Measurements from ENCODE around the gene CCDC85C.

Gene CCDC85C

GRCh38 chr14:99636487-99636886, 32.5 kb upstream of the CCDC85C start:
- no peak for DNase-seq (ENCODE audit: extremely low read depth, low read depth)
- no peak for TF ChIP-seq CTCF (IDR thresholded peaks at IDR 0.05; ENCODE audit: low read depth, low read length)

- no peak for DNase-seq (ENCODE audit: extremely low read depth, low read depth)
- no peak for TF ChIP-seq CTCF (IDR thresholded peaks at IDR 0.05; ENCODE audit: low read depth, low read length)
These were observed 31.1 kb upstream of the CCDC85C start for GRCh38 chr14:99635116-99635515.

DNA sequence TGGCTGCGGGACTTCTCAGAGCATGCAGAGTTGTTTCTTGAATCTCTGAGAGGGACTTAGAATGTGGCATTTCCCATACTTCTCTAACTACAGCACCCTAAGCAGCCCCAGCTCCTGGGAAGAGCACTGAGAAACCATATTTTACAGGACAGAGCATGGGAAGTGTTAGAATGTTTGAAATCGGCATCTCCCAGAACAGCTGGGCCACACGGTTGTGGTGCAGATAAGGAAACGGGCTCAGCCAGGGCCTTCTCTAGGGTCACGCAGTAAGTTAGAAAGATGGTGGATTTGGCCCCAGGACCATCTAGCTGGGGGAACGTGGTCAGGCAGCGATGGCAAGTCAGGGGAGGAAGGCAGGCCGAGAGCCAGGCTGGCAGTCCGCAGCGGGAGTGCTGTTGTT, 30.4 kb upstream of the CCDC85C start:
- TF ChIP-seq CTCF (IDR thresholded peaks at IDR 0.05; ENCODE audit: low read depth, low read length): no peak
- no peak for DNase-seq (ENCODE audit: extremely low read depth, low read depth)

DNA sequence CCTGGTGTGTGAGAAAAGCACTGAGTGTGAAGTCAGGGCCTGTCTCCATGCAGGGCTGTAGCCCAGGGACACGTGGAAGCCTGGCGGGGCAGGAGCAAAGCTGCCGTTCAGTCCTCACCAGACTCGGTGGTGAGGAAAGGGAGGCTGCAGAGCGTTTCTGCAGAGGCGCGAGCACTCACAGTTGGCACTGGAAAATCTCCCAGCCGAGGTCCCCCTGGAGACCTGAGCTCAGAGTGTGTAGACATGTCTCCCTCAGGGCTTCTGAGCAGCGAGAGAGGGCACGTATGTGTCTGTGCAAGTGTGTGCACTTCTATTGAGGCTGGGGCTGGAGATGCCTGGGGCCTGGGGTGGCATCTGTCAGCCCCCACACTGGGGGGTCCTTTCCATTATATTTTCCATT, 29.9 kb upstream of the CCDC85C start:
- TF ChIP-seq CTCF (IDR thresholded peaks at IDR 0.05; ENCODE audit: low read depth, low read length): no peak
- DNase-seq (ENCODE audit: extremely low read depth, low read depth): no peak

- no peak for TF ChIP-seq CTCF (IDR thresholded peaks at IDR 0.05; ENCODE audit: low read depth, low read length)
These were observed 29.1 kb upstream of the CCDC85C start for GRCh38 chr14:99633141-99633540.

DNA sequence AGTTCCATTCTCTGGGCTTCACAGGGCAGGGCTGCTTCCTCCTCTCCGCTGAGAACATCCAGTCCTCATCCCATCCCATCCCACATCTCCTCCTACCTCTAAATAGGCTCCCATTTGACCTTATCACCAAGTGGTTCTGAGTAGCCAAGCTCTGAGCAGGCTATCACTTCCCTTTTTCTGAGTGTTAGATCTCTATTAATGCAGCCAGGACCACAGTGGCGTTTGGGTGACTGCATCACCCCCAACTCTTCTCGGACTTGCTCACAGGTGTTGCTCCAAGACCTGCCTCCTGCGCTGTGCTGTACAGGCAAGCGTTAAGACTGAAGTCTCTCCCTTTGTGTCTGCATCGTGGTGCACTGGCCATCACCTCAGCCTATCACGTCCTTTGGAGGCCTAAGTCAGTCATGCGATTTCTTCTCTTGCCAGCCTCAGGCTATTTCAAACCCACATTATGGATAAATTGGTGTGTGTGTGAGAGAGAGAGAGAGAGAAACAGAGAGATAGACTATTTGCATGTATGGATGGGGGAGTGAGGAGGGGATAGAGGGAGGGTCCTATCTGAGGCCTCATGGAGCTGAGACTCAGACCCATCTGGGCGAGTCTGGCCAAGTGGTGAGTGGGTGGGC, 28.5 kb upstream of the CCDC85C start:
- no peak for TF ChIP-seq CTCF (IDR thresholded peaks at IDR 0.05; ENCODE audit: low read depth, low read length)
- no peak for DNase-seq (ENCODE audit: extremely low read depth, low read depth)

More at GRCh38 chr14:99633141-99633540, 29.1 kb upstream of the CCDC85C start:
- no peak for DNase-seq (ENCODE audit: extremely low read depth, low read depth)

GRCh38 chr14:99630202-99630601, 26.2 kb upstream of the CCDC85C start:
- TF ChIP-seq CTCF (IDR thresholded peaks at IDR 0.05; ENCODE audit: low read depth, low read length): no peak
- no peak for DNase-seq (ENCODE audit: extremely low read depth, low read depth)

Data from AG09319 (cell line).